ENCODE results near the gene SYNC. TPM values are rescaled to one million over a fixed set of nuclear protein-coding genes. Genes with fewer than 3 reads are reported as not detected.

SYNC gene
- total RNA-seq, 1 donor from 2014 or later: 16.2 TPM

DNA sequence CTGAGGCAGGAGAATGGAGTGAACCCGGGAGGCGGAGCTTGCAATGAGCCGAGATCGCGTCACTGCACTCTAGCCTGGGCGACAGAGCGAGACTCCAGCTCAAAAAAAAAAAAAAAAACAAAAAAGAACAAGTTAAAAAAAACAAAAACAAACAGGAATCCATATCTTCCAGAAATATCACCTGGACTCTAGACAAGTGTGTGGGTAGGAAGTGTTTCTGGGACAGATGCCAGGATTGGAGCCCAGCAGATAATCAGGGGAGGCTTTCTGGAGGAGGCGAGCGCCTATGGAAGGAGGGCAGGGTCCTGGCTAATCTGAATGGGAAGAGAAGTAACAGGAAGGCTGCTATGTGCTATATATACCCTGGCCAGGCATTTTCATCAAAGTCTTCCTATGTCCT is 43.6 kb upstream of the SYNC start:
- Histone ChIP-seq H3K27me3 (ENCODE audit: low read depth) (no peaks in the 10 kb centered on the region), H3K27ac (replicated peaks) (no peak overlapping the region), H3K36me3 (no peaks in the 10 kb centered on the region), H3K9me3 (replicated peaks) (no peaks in the 10 kb centered on the region), H3K4me3 (no peak overlapping the region), H3K4me1 (peaks cover 27% of the 10 kb centered on the region)
- intact Hi-C loops (cut with micrococcal nuclease): no loop called here
- TF ChIP-seq CTCF (IDR thresholded peaks at IDR 0.05; ENCODE audit: borderline replicate concordance): no peak
- no peak for DNase-seq

DNA sequence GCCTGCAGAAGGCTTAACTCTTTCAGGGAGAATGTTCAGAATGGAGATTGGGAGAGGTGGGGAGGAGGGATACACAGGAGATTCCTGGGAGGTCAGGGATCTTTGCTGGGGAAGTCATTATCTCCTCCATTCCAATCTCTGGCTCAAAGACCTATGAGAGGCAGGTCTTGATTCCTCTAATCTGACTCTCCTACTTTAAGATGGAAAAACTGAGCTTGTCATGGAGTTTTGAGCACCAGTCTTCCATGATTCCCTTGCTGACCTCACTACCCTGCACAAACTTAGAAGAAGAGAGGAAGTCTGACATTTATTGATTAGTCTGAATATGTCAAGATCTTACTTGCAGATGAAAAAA is 41.5 kb upstream of the SYNC start:
- Histone ChIP-seq H3K36me3 (no peaks in the 10 kb centered on the region), H3K27ac (replicated peaks) (no peak overlapping the region), H3K4me1 (peaks cover 33% of the 10 kb centered on the region), H3K27me3 (ENCODE audit: low read depth) (no peaks in the 10 kb centered on the region), H3K9me3 (replicated peaks) (no peaks in the 10 kb centered on the region), H3K4me3 (no peak overlapping the region)
- no peak for TF ChIP-seq CTCF (IDR thresholded peaks at IDR 0.05; ENCODE audit: borderline replicate concordance)
- DNase-seq: no peak
- intact Hi-C loops (cut with micrococcal nuclease): no loop called here

- H3K4me3 ChIP-seq: peak overlapping the region; percentile 83
- H3K27me3 ChIP-seq (ENCODE audit: low read depth): no peaks in the 10 kb centered on the region
- peaks cover 33% of the 10 kb centered on the region for H3K4me1 ChIP-seq
- peak overlapping the region; percentile 79 for H3K27ac ChIP-seq (replicated peaks)
- no peaks in the 10 kb centered on the region for H3K36me3 ChIP-seq
- no peak for DNase-seq
- no peaks in the 10 kb centered on the region for H3K9me3 ChIP-seq (replicated peaks)
- no peak for TF ChIP-seq CTCF (IDR thresholded peaks at IDR 0.05; ENCODE audit: borderline replicate concordance)
- intact Hi-C loops (cut with micrococcal nuclease): no loop called here
Measured at GRCh38 chr1:32743380-32744070, 41.0 kb upstream of the SYNC start.

DNA sequence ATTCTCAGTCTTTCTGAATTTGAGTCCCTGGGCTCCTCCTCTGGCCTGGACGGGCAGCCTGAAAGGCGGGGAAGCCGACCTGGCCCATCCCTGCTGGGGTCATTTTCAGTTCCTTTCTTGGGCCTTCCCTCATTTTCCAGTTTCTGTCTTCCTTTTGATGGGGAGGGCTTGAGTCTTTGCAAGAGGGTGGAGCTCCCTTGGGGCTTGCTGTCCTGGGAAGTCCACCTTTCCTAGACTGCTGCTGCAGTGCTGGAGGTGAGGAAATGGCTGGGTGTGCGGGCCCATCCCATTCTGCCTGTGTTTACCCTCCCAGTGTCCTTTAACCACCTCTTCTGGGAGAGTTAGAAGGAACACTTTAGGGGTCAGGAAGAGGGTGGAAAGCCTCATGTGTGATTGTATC is 40.4 kb upstream of the SYNC start:
- intact Hi-C loops (cut with micrococcal nuclease): no loop called here
- Histone ChIP-seq H3K4me3 (peak overlapping the region; percentile 83), H3K9me3 (replicated peaks) (no peaks in the 10 kb centered on the region), H3K4me1 (peaks cover 33% of the 10 kb centered on the region), H3K27ac (replicated peaks) (peak overlapping the region; percentile 79), H3K27me3 (ENCODE audit: low read depth) (no peaks in the 10 kb centered on the region), H3K36me3 (no peaks in the 10 kb centered on the region)
- TF ChIP-seq CTCF (IDR thresholded peaks at IDR 0.05; ENCODE audit: borderline replicate concordance): no peak
- no peak for DNase-seq

DNA sequence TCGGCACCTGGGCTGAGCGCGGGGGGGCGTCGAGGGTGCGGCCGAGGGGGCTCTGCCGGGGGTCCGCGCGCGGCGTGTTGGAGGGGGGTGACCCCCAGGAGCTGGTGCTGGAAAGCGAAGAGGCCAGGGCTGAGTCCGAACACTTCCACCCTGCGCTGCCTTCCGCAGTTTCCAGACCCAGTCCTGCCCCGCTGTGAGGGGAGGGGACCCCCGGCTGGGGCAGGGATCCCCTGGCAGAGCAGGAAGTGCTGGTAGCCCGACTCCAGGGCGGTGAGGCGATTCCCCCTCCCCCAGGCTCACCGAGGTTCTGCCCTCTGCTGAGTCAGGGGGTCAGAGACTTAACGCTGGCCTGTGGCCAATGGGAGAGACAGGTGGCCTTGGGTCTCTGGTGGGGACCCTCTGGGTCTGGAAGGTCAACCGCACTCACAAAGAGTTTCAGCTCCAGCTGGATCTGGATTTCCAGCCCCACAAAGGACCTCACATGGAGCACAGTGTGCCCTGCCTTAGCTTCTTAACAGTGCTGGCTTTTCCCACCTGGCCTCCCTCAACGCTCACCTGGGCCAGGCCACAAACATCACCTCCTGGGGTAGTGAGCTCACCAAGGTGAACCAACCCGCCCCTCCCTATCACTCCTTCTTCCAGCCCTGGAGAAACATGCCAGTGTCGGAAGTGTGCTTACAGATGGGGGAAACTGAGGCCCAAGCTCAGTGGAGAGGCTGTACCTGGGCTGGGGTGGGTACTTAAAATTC is 39.8 kb upstream of the SYNC start:
- DNase-seq: no peak
- H3K27ac ChIP-seq (replicated peaks): peak overlapping the region; percentile 79
- intact Hi-C loops (cut with micrococcal nuclease): no loop called here

More for the DNA sequence above, 39.8 kb upstream of the SYNC start:
- no peaks in the 10 kb centered on the region for H3K27me3 ChIP-seq (ENCODE audit: low read depth)
- peaks cover 33% of the 10 kb centered on the region for H3K4me1 ChIP-seq
- no peaks in the 10 kb centered on the region for H3K36me3 ChIP-seq
- no peak for TF ChIP-seq CTCF (IDR thresholded peaks at IDR 0.05; ENCODE audit: borderline replicate concordance)
- H3K4me3 ChIP-seq: peak overlapping the region; percentile 83
- H3K9me3 ChIP-seq (replicated peaks): no peaks in the 10 kb centered on the region

Data from left ventricle myocardium inferior (tissue), 1 donor.